IgD-negative memory B cell (primary cell): ENCODE measurements around the gene MCTP1. TPM values are rescaled to one million over a fixed set of nuclear protein-coding genes. Genes with fewer than 3 reads are reported as not detected.

Experiments used
- H3K27ac Mint-ChIP-seq, 3 donors: one replicate each; pipeline ENCODE4 v1.8.0; 2020 to 2022; ENCODE audit warnings: mild to moderate bottlenecking in 3 of 3, mixed read lengths in 3 of 3, moderate library complexity in 1 of 3
- H3K27me3 Mint-ChIP-seq: one replicate; pipeline ENCODE4 v1.8.0; 2021; ENCODE audit warnings: mixed read lengths
- H3K36me3 Mint-ChIP-seq: one replicate; pipeline ENCODE4 v1.8.0; 2020; ENCODE audit warnings: mild to moderate bottlenecking, mixed read lengths
- H3K4me1 Mint-ChIP-seq, 3 donors: one replicate each; pipeline ENCODE4 v1.8.0; 2020 to 2022; ENCODE audit warnings: mixed read lengths in 3 of 3, mild to moderate bottlenecking in 1 of 3
- H3K4me3 Mint-ChIP-seq, 4 donors: one replicate each; pipeline ENCODE4 v1.8.0; 2020 to 2022; ENCODE audit warnings: mild to moderate bottlenecking in 4 of 4, mixed read lengths in 4 of 4, moderate library complexity in 3 of 4
- H3K9me3 Mint-ChIP-seq, 3 donors: one replicate each; pipeline ENCODE4 v1.8.0; 2020 to 2021; ENCODE audit warnings: mixed read lengths in 3 of 3, mild to moderate bottlenecking in 1 of 3
- polyA plus RNA-seq: library from polyadenylated mRNA; unstranded; fragments of 300-500 nt; fragmentation: Illumina TruSeq; gene quantifications from one replicate; pipeline ENCODE4 v1.2.3, GENCODE V29; 2021

MCTP1 gene
- polyA plus RNA-seq, 1 donor from 2014 or later, result 2.6 TPM

GRCh38 chr5:95142145-95142544 lies 142.7 kb downstream of the MCTP1 start:
- Mint-ChIP-seq H3K36me3 (no peaks in the 10 kb centered on the region), H3K4me3 (no peak overlapping the region)

GRCh38 chr5:95141141-95141540 lies 143.8 kb downstream of the MCTP1 start:
- Mint-ChIP-seq H3K27ac (no peak overlapping the region), H3K9me3 (no peaks in the 10 kb centered on the region), H3K27me3 (no peaks in the 10 kb centered on the region), H3K36me3 (no peaks in the 10 kb centered on the region), H3K4me3 (no peak overlapping the region), H3K4me1 (peaks cover 0 to 6% (median 0%) of the 10 kb centered on the region in 3 donors)

More at GRCh38 chr5:95142145-95142544, 142.7 kb downstream of the MCTP1 start:
- Mint-ChIP-seq H3K27ac (no peak overlapping the region), H3K9me3 (no peaks in the 10 kb centered on the region), H3K4me1 (peaks cover 0 to 6% (median 0%) of the 10 kb centered on the region in 3 donors), H3K27me3 (no peaks in the 10 kb centered on the region)

DNA sequence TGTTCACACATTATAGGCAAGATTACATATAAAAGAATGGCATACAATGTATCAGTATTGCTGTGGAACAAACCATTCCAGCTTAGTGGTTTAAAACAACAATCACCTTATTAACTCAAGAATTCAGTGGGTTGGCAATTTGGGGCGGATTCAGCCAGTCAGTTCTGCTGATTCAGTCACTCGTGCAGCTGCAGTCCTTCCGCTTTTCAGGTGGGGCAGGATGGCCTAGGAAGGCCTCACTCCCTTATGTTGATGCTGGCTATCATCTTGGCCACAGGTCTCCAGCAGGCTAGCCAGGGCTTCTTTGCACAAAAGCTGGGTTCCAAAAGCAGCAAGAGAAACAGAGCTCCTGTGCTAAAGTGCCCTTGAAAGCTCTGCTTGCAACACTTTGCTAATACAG lies 150.6 kb downstream of the MCTP1 start:
- no peaks in the 10 kb centered on the region for H3K27me3 Mint-ChIP-seq
- no peaks in the 10 kb centered on the region for H3K4me1 Mint-ChIP-seq
- no peak overlapping the region for H3K27ac Mint-ChIP-seq
- no peaks in the 10 kb centered on the region for H3K36me3 Mint-ChIP-seq
- no peak overlapping the region for H3K4me3 Mint-ChIP-seq
- H3K9me3 Mint-ChIP-seq, result peaks cover 0 to 2% (median 0%) of the 10 kb centered on the region in 3 donors

GRCh38 chr5:95132096-95132495 lies 152.8 kb downstream of the MCTP1 start:
- Mint-ChIP-seq H3K36me3 (no peaks in the 10 kb centered on the region), H3K4me3 (no peak overlapping the region), H3K27me3 (no peaks in the 10 kb centered on the region), H3K27ac (no peak overlapping the region), H3K9me3 (peaks cover 0 to 4% (median 0%) of the 10 kb centered on the region in 3 donors), H3K4me1 (no peaks in the 10 kb centered on the region)

GRCh38 chr5:95130941-95131340 lies 154.0 kb downstream of the MCTP1 start:
- Mint-ChIP-seq H3K9me3 (peaks cover 0 to 3% (median 0%) of the 10 kb centered on the region in 3 donors), H3K4me1 (no peaks in the 10 kb centered on the region), H3K4me3 (no peak overlapping the region), H3K27me3 (no peaks in the 10 kb centered on the region), H3K27ac (no peak overlapping the region), H3K36me3 (no peaks in the 10 kb centered on the region)

GRCh38 chr5:95124731-95125130 lies 160.2 kb downstream of the MCTP1 start:
- Mint-ChIP-seq H3K27me3 (no peaks in the 10 kb centered on the region), H3K4me3 (no peak overlapping the region), H3K4me1 (no peaks in the 10 kb centered on the region), H3K9me3 (peaks cover 0 to 2% (median 2%) of the 10 kb centered on the region in 3 donors), H3K36me3 (no peaks in the 10 kb centered on the region), H3K27ac (no peak overlapping the region)

DNA sequence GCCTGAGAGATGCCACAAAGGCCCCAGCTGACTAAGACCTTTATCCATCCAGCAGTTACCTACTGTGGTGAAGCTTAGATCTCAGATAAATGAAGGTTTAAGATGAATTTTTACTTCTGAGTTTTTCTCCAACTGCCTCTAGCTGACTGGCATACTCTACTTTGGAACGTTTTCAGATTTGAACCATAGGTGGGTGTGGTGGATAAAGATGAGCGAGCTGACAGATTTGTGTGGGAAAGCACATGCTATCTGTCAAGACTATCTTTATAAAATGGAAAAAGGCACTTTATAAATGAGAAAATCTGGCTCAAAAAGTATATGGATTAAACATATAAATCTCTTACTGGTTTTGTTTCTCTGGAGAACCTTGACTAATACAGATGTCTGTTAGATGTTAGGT lies 160.8 kb downstream of the MCTP1 start:
- Mint-ChIP-seq H3K4me1 (no peaks in the 10 kb centered on the region), H3K36me3 (no peaks in the 10 kb centered on the region), H3K27ac (no peak overlapping the region), H3K27me3 (no peaks in the 10 kb centered on the region), H3K4me3 (no peak overlapping the region), H3K9me3 (peaks cover 0 to 2% (median 2%) of the 10 kb centered on the region in 3 donors)

GRCh38 chr5:95114902-95115301 lies 170.0 kb downstream of the MCTP1 start:
- no peaks in the 10 kb centered on the region for H3K36me3 Mint-ChIP-seq
- H3K27me3 Mint-ChIP-seq, result no peaks in the 10 kb centered on the region
- no peak overlapping the region for H3K4me3 Mint-ChIP-seq
- no peak overlapping the region for H3K27ac Mint-ChIP-seq
- H3K9me3 Mint-ChIP-seq, result peaks cover 8 to 9% (median 9%) of the 10 kb centered on the region in 3 donors
- H3K4me1 Mint-ChIP-seq, result peaks cover 0 to 2% (median 0%) of the 10 kb centered on the region in 3 donors

DNA sequence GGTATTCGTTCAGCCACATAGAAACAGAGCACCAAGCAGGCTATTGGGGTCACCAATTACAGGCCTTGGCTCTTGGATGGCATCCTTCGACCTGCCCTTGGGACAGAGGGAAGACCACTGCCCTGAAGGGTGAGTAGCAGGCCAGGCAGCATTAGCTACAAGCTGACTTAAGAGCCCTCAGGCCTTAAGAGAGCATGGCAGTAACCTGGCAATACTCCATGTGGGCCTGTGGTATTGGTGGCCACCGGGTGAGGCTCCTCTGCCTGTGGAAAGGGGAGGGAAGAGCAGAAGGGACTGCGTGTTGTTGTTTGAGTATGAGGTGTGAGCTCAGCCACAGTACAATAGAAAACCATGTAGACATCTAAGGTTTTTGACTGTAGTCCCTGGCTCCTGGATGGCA lies 170.6 kb downstream of the MCTP1 start:
- peaks cover 8 to 9% (median 9%) of the 10 kb centered on the region in 3 donors for H3K9me3 Mint-ChIP-seq
- peaks cover 0 to 2% (median 0%) of the 10 kb centered on the region in 3 donors for H3K4me1 Mint-ChIP-seq
- no peaks in the 10 kb centered on the region for H3K27me3 Mint-ChIP-seq
- no peak overlapping the region for H3K4me3 Mint-ChIP-seq
- no peaks in the 10 kb centered on the region for H3K36me3 Mint-ChIP-seq
- no peak overlapping the region for H3K27ac Mint-ChIP-seq

- H3K27ac Mint-ChIP-seq, result no peak overlapping the region
- no peak overlapping the region for H3K4me3 Mint-ChIP-seq
- H3K4me1 Mint-ChIP-seq, result peaks cover 0 to 2% (median 0%) of the 10 kb centered on the region in 3 donors
- H3K9me3 Mint-ChIP-seq, result peaks cover 8 to 10% (median 9%) of the 10 kb centered on the region in 3 donors
- H3K36me3 Mint-ChIP-seq, result no peaks in the 10 kb centered on the region
- no peaks in the 10 kb centered on the region for H3K27me3 Mint-ChIP-seq
These were observed 171.4 kb downstream of the MCTP1 start for GRCh38 chr5:95113489-95113888.

- Mint-ChIP-seq H3K4me1 (peaks cover 0 to 2% (median 0%) of the 10 kb centered on the region in 3 donors), H3K36me3 (no peaks in the 10 kb centered on the region)
These were observed 173.8 kb downstream of the MCTP1 start for GRCh38 chr5:95111141-95111540.

GRCh38 chr5:95110118-95110517 lies 174.8 kb downstream of the MCTP1 start:
- peaks cover 0 to 10% (median 2%) of the 10 kb centered on the region in 3 donors for H3K9me3 Mint-ChIP-seq
- H3K36me3 Mint-ChIP-seq, result no peaks in the 10 kb centered on the region
- H3K4me3 Mint-ChIP-seq, result no peak overlapping the region
- peaks cover 0 to 2% (median 0%) of the 10 kb centered on the region in 3 donors for H3K4me1 Mint-ChIP-seq
- peak overlapping the region in 1 of 3 donors; percentile 18 for H3K27ac Mint-ChIP-seq
- no peaks in the 10 kb centered on the region for H3K27me3 Mint-ChIP-seq

More at GRCh38 chr5:95111141-95111540, 173.8 kb downstream of the MCTP1 start:
- Mint-ChIP-seq H3K27me3 (no peaks in the 10 kb centered on the region), H3K27ac (no peak overlapping the region), H3K9me3 (peaks cover 5 to 10% (median 8%) of the 10 kb centered on the region in 3 donors), H3K4me3 (no peak overlapping the region)

DNA sequence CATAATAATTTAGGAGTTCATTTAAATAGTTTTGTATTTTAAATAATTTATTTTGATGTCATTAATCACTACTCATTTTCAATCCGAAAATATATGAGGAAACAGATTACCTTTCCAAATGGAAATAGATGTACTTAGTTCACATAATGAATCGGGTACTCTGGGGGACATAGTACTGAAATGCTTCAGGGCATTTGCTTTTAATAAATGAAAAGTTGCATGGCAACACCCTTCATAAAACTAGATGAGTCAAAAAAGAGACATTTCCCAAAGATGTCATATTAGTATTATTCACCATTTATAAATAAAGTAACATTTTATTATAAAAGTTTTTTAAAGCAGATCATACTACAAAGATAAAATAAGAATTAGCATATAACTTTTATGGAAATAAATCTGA lies 177.8 kb downstream of the MCTP1 start:
- Mint-ChIP-seq H3K27ac (no peak overlapping the region), H3K9me3 (peaks cover 0 to 1% (median 0%) of the 10 kb centered on the region in 3 donors), H3K4me3 (no peak overlapping the region), H3K36me3 (no peaks in the 10 kb centered on the region), H3K4me1 (peaks cover 0 to 2% (median 0%) of the 10 kb centered on the region in 3 donors), H3K27me3 (no peaks in the 10 kb centered on the region)

- H3K27me3 Mint-ChIP-seq, result no peaks in the 10 kb centered on the region
- no peaks in the 10 kb centered on the region for H3K36me3 Mint-ChIP-seq
- H3K4me3 Mint-ChIP-seq, result no peak overlapping the region
- peaks cover 0 to 1% (median 0%) of the 10 kb centered on the region in 3 donors for H3K9me3 Mint-ChIP-seq
- H3K4me1 Mint-ChIP-seq, result peaks cover 0 to 2% (median 0%) of the 10 kb centered on the region in 3 donors
- no peak overlapping the region for H3K27ac Mint-ChIP-seq
These were observed 179.3 kb downstream of the MCTP1 start for GRCh38 chr5:95105638-95106037.

DNA sequence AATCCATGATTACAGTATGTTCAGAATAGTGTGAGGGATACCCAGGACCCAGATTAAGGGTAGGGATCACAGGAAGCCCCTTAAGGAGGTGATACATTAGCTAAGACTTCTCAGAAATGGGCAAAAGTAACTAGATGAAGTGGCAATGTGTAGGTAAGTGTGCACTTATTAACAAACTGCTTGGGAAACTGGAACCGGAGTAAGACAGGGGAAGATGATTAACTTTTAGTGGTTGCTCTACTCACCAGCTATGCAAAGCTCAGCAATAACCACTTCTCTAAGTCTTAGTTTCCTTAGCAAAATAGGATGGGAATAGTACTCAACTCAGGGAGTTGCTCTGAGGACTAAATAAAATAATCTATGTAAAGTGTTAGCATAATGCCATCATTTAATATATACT lies 182.2 kb downstream of the MCTP1 start:
- Mint-ChIP-seq H3K4me1 (no peaks in the 10 kb centered on the region), H3K27me3 (no peaks in the 10 kb centered on the region), H3K27ac (no peak overlapping the region), H3K9me3 (no peaks in the 10 kb centered on the region), H3K36me3 (no peaks in the 10 kb centered on the region), H3K4me3 (no peak overlapping the region)

- Mint-ChIP-seq H3K4me1 (no peaks in the 10 kb centered on the region), H3K9me3 (no peaks in the 10 kb centered on the region), H3K27me3 (no peaks in the 10 kb centered on the region), H3K27ac (no peak overlapping the region), H3K36me3 (peaks cover 3% of the 10 kb centered on the region), H3K4me3 (no peak overlapping the region)
These were observed 182.8 kb downstream of the MCTP1 start for GRCh38 chr5:95102080-95102479.
